Natural killer cell (primary cell): ENCODE measurements around the gene CUX1. TPM values are rescaled to one million over a fixed set of nuclear protein-coding genes. Genes with fewer than 3 reads are reported as not detected.

Source experiments
- ATAC-seq, 3 donors: fragments of 150-1000 bp in 2 of 3; fragments of 200-7000 bp in 1 of 3; cut with Tn5 transposase; 1 replicate in 1 of 3; 2 replicates in 2 of 3; pipeline ENCODE4 v1.10.0; 2021; ENCODE audit warnings: mild to moderate bottlenecking in 2 of 3, moderate library complexity in 2 of 3
- DNase-seq, 2 donors: peaks; one replicate each; pipeline versions ENCODE4 v3.0.0 to v3.0.0-alpha.2; 2013 to 2021; ENCODE audit warnings: mixed read lengths in 1 of 2
- H3K27ac ChIP-seq: one replicate; pipeline ENCODE4 v1.5.1; 2013; ENCODE audit warnings: mild to moderate bottlenecking, low read length
- H3K27me3 ChIP-seq: one replicate; pipeline ENCODE4 v1.6.1; 2013; ENCODE audit warnings: low read length; ENCODE audit not compliant: control insufficient read depth, insufficient read depth
- H3K36me3 ChIP-seq: one replicate; pipeline ENCODE4 v1.6.1; 2013; ENCODE audit warnings: low read length; ENCODE audit not compliant: control insufficient read depth, insufficient read depth
- H3K4me1 ChIP-seq: one replicate; pipeline ENCODE4 v1.6.1; 2013; ENCODE audit warnings: low read length; ENCODE audit not compliant: control insufficient read depth, insufficient read depth
- H3K4me3 ChIP-seq: one replicate; pipeline ENCODE4 v1.5.1; 2013; ENCODE audit warnings: low read length
- H3K9me3 ChIP-seq: one replicate; pipeline ENCODE4 v1.6.1; 2013; ENCODE audit warnings: low read length; ENCODE audit not compliant: control insufficient read depth, insufficient read depth
- H3K27ac Mint-ChIP-seq, 2 donors: one replicate each; pipeline ENCODE4 v1.8.0; 2022; ENCODE audit warnings: mild to moderate bottlenecking in 2 of 2, mixed read lengths in 2 of 2, moderate library complexity in 1 of 2
- H3K27me3 Mint-ChIP-seq, 2 donors: one replicate each; pipeline ENCODE4 v1.8.0; 2022; ENCODE audit warnings: low read depth in 2 of 2, mixed read lengths in 2 of 2
- H3K36me3 Mint-ChIP-seq: one replicate; pipeline ENCODE4 v1.8.0; 2022; ENCODE audit warnings: mixed read lengths
- H3K4me1 Mint-ChIP-seq, 2 donors: one replicate each; pipeline ENCODE4 v1.8.0; 2022; ENCODE audit warnings: mixed read lengths in 2 of 2
- H3K4me3 Mint-ChIP-seq: one replicate; pipeline ENCODE4 v1.8.0; 2022; ENCODE audit warnings: mild to moderate bottlenecking, moderate library complexity, mixed read lengths
- H3K9me3 Mint-ChIP-seq, 2 donors: one replicate each; pipeline ENCODE4 v1.8.0; 2022; ENCODE audit warnings: mixed read lengths in 2 of 2
- CTCF ChIP-seq: fragments of 200-600 bp; IDR thresholded peaks from one replicate; pipeline ENCODE4 v1.8.0; 2022; ENCODE audit warnings: antibody characterized with exemption
- WGBS: methylation state at CpG from one replicate; pipeline ENCODE4 v1.1.7; 2013; ENCODE audit warnings: missing lambda C conversion rate; ENCODE audit not compliant: insufficient coverage; 5-methylcytosine and 5-hydroxymethylcytosine counted together
- intact Hi-C: fragments of 100-400 bp; cut with micrococcal nuclease; formaldehyde crosslinking; loops from one replicate; pipeline ENCODE4 v1.14.2; 2022
- total RNA-seq, 4 donors: library from RNA; stranded (reverse); fragments of 120-200 nt in 1 of 4; gene quantifications; one replicate each; pipeline versions ENCODE4 v1.2.3 to v1.2.4, GENCODE V29; 2013 to 2022

The CUX1 gene
- total RNA-seq, 3 donors from 2014 or later (not counting 1 experiment from before 2014, with no cell fraction given): 59.8 to 77.4 (median 73.6) TPM

GRCh38 chr7:102077081-102077480, 259.7 kb downstream of the CUX1 start:
- no peaks in the 10 kb centered on the region for H3K9me3 Mint-ChIP-seq

GRCh38 chr7:102079140-102080018, 262.0 kb downstream of the CUX1 start:
- Histone ChIP-seq H3K36me3 (no peaks in the 10 kb centered on the region), H3K4me1 (peaks cover 8% of the 10 kb centered on the region), H3K27me3 (no peaks in the 10 kb centered on the region), H3K9me3 (no peaks in the 10 kb centered on the region), H3K4me3 (no peak overlapping the region), H3K27ac (no peak overlapping the region)
- WGBS: 90% methylated on average over 23 of the region's 24 CpGs
- Mint-ChIP-seq H3K4me3 (no peak overlapping the region), H3K4me1 (peaks cover 14 to 34% of the 10 kb centered on the region in 2 donors), H3K36me3 (no peaks in the 10 kb centered on the region), H3K27me3 (no peaks in the 10 kb centered on the region), H3K9me3 (no peaks in the 10 kb centered on the region), H3K27ac (no peak overlapping the region)
- no peak for DNase-seq
- intact Hi-C loops: no loop called here
- no peak for ATAC-seq
- TF ChIP-seq CTCF: no peak

More at GRCh38 chr7:102077081-102077480, 259.7 kb downstream of the CUX1 start:
- Histone ChIP-seq H3K36me3 (peaks cover 6% of the 10 kb centered on the region), H3K9me3 (no peaks in the 10 kb centered on the region), H3K27ac (no peak overlapping the region), H3K4me3 (no peak overlapping the region), H3K4me1 (peaks cover 8% of the 10 kb centered on the region), H3K27me3 (no peaks in the 10 kb centered on the region)
- WGBS: 66% methylated on average over 5 of the region's 5 CpGs
- H3K27me3 Mint-ChIP-seq: no peaks in the 10 kb centered on the region
- DNase-seq (no peak), ATAC-seq (peak in 1 of 3 donors; percentile 25)
- peaks cover 14 to 34% of the 10 kb centered on the region in 2 donors for H3K4me1 Mint-ChIP-seq
- H3K27ac Mint-ChIP-seq: peak overlapping the region in 1 of 2 donors; percentile 65
- H3K36me3 Mint-ChIP-seq: peaks cover 1% of the 10 kb centered on the region
- no peak overlapping the region for H3K4me3 Mint-ChIP-seq
- intact Hi-C loops: no loop called here
- TF ChIP-seq CTCF: no peak

GRCh38 chr7:102080019-102080433, 262.6 kb downstream of the CUX1 start:
- Mint-ChIP-seq H3K36me3 (no peaks in the 10 kb centered on the region), H3K4me3 (no peak overlapping the region), H3K9me3 (no peaks in the 10 kb centered on the region), H3K4me1 (peaks cover 14 to 34% of the 10 kb centered on the region in 2 donors), H3K27ac (no peak overlapping the region), H3K27me3 (no peaks in the 10 kb centered on the region)
- Histone ChIP-seq H3K27ac (no peak overlapping the region), H3K27me3 (no peaks in the 10 kb centered on the region), H3K36me3 (no peaks in the 10 kb centered on the region), H3K4me3 (no peak overlapping the region), H3K9me3 (no peaks in the 10 kb centered on the region), H3K4me1 (peaks cover 8% of the 10 kb centered on the region)
- ATAC-seq (no peak), DNase-seq (no peak)
- intact Hi-C loops: no loop called here
- whole genome bisulfite sequencing: 96% methylated on average over 17 of the region's 17 CpGs
- TF ChIP-seq CTCF: no peak
